HEK293 (cell line): ENCODE results near the gene RBPJ.

Source experiments
- KLF9 ChIP-seq: fragments of 450-650 bp; formaldehyde crosslinking; IDR thresholded peaks from 2 replicates; pipeline ENCODE4 v1.5.1; 2016; ENCODE audit warnings: missing biosample characterization, missing genetic modification characterization, low read depth
- ZBTB1 ChIP-seq: fragments of 450-650 bp; formaldehyde crosslinking; IDR thresholded peaks from 2 replicates; pipeline ENCODE4 v1.5.1; 2016; ENCODE audit warnings: missing biosample characterization, missing genetic modification characterization
- ZEB2 ChIP-seq: fragments of 450-650 bp; formaldehyde crosslinking; IDR thresholded peaks from 2 replicates; pipeline ENCODE4 v1.5.1; 2016; ENCODE audit warnings: missing biosample characterization, missing genetic modification characterization
- ZFP41 ChIP-seq: fragments of 450-650 bp; formaldehyde crosslinking; IDR thresholded peaks from 2 replicates; pipeline ENCODE4 v1.5.1; 2016; ENCODE audit warnings: missing biosample characterization, missing genetic modification characterization, borderline replicate concordance
- ZNF544 ChIP-seq: fragments of 450-650 bp; formaldehyde crosslinking; IDR thresholded peaks from 2 replicates; pipeline ENCODE4 v1.5.0; 2017; ENCODE audit warnings: missing biosample characterization, missing genetic modification characterization
- ZNF76 ChIP-seq: fragments of 450-650 bp; formaldehyde crosslinking; IDR thresholded peaks from 2 replicates; pipeline ENCODE4; 2016; ENCODE audit warnings: low read depth, missing biosample characterization, missing genetic modification characterization, borderline replicate concordance
- ZNF776 ChIP-seq: fragments of 450-650 bp; formaldehyde crosslinking; IDR thresholded peaks from 2 replicates; pipeline ENCODE4 v1.5.0; 2017; ENCODE audit warnings: missing biosample characterization, missing genetic modification characterization, borderline replicate concordance
- TF ChIP-seq, protein P1 (sequence below): fragments of 450-650 bp; formaldehyde crosslinking; IDR thresholded peaks from 2 replicates; pipeline ENCODE4 v1.5.1; 2016; ENCODE audit warnings: missing biosample characterization, missing genetic modification characterization
- TF ChIP-seq, protein P2 (sequence below): fragments of 450-650 bp; formaldehyde crosslinking; IDR thresholded peaks from 2 replicates; pipeline ENCODE4 v1.5.1; 2016; ENCODE audit warnings: missing biosample characterization, missing genetic modification characterization
- TF ChIP-seq, protein P3 (sequence below): fragments of 450-650 bp; formaldehyde crosslinking; IDR thresholded peaks from 2 replicates; pipeline ENCODE4 v1.5.1; 2016; ENCODE audit warnings: missing biosample characterization, missing genetic modification characterization
- TF ChIP-seq, protein P4 (sequence below): IDR thresholded peaks from 2 replicates; pipeline ENCODE4 v1.6.1; 2011; ENCODE audit warnings: mild to moderate bottlenecking, low read depth, low read length, borderline replicate concordance

DNA sequence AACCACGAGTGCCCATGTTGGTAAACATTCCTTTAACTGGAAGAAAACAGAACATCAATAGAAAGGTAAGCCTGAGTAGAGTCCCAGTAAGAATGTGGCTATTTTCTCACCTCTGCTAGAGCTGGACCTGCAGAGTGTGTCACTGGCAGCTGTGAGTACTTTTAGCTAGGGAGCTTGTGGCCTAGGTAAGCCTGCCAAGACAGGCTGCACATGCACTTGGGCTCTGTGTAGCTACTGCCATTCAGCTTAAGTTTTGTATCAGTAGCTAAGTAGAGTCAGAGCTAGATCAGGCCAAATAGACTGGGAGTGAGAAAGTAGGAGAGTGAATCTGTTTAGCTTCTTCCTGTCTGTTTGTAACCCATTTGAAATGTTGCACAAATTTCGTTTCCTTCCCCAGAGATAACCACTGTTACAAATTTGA, 35.3 kb downstream of the RBPJ start:
- TF ChIP-seq, protein P1, sequence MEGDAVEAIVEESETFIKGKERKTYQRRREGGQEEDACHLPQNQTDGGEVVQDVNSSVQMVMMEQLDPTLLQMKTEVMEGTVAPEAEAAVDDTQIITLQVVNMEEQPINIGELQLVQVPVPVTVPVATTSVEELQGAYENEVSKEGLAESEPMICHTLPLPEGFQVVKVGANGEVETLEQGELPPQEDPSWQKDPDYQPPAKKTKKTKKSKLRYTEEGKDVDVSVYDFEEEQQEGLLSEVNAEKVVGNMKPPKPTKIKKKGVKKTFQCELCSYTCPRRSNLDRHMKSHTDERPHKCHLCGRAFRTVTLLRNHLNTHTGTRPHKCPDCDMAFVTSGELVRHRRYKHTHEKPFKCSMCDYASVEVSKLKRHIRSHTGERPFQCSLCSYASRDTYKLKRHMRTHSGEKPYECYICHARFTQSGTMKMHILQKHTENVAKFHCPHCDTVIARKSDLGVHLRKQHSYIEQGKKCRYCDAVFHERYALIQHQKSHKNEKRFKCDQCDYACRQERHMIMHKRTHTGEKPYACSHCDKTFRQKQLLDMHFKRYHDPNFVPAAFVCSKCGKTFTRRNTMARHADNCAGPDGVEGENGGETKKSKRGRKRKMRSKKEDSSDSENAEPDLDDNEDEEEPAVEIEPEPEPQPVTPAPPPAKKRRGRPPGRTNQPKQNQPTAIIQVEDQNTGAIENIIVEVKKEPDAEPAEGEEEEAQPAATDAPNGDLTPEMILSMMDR (tag by site-specific recombination): no peak
- TF ChIP-seq ZFP41 (tag by site-specific recombination) (no peak), ZEB2 (no peak), KLF9 (tag by site-specific recombination) (no peak), ZNF544 (tag by site-specific recombination) (no peak), ZNF76 (tag by site-specific recombination) (no peak), ZBTB1 (no peak), ZNF776 (tag by site-specific recombination) (no peak)
- TF ChIP-seq, protein P2, sequence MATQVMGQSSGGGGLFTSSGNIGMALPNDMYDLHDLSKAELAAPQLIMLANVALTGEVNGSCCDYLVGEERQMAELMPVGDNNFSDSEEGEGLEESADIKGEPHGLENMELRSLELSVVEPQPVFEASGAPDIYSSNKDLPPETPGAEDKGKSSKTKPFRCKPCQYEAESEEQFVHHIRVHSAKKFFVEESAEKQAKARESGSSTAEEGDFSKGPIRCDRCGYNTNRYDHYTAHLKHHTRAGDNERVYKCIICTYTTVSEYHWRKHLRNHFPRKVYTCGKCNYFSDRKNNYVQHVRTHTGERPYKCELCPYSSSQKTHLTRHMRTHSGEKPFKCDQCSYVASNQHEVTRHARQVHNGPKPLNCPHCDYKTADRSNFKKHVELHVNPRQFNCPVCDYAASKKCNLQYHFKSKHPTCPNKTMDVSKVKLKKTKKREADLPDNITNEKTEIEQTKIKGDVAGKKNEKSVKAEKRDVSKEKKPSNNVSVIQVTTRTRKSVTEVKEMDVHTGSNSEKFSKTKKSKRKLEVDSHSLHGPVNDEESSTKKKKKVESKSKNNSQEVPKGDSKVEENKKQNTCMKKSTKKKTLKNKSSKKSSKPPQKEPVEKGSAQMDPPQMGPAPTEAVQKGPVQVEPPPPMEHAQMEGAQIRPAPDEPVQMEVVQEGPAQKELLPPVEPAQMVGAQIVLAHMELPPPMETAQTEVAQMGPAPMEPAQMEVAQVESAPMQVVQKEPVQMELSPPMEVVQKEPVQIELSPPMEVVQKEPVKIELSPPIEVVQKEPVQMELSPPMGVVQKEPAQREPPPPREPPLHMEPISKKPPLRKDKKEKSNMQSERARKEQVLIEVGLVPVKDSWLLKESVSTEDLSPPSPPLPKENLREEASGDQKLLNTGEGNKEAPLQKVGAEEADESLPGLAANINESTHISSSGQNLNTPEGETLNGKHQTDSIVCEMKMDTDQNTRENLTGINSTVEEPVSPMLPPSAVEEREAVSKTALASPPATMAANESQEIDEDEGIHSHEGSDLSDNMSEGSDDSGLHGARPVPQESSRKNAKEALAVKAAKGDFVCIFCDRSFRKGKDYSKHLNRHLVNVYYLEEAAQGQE (tag by site-specific recombination): no peak
- TF ChIP-seq, protein P3, sequence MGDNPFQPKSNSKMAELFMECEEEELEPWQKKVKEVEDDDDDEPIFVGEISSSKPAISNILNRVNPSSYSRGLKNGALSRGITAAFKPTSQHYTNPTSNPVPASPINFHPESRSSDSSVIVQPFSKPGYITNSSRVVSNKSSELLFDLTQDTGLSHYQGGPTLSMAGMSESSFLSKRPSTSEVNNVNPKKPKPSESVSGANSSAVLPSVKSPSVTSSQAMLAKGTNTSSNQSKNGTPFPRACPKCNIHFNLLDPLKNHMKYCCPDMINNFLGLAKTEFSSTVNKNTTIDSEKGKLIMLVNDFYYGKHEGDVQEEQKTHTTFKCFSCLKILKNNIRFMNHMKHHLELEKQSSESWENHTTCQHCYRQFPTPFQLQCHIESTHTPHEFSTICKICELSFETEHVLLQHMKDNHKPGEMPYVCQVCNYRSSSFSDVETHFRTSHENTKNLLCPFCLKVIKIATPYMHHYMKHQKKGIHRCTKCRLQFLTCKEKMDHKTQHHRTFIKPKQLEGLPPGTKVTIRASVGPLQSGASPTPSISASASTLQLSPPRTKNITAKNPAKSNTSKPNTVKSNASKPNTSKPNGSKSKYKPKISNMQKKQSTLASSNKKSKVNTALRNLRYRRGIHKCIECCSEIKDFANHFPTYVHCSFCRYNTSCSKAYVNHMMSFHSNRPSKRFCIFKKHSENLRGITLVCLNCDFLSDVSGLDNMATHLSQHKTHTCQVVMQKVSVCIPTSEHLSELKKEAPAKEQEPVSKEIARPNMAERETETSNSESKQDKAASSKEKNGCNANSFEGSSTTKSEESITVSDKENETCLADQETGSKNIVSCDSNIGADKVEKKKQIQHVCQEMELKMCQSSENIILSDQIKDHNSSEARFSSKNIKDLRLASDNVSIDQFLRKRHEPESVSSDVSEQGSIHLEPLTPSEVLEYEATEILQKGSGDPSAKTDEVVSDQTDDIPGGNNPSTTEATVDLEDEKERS (tag by site-specific recombination): no peak
- TF ChIP-seq, protein P4, sequence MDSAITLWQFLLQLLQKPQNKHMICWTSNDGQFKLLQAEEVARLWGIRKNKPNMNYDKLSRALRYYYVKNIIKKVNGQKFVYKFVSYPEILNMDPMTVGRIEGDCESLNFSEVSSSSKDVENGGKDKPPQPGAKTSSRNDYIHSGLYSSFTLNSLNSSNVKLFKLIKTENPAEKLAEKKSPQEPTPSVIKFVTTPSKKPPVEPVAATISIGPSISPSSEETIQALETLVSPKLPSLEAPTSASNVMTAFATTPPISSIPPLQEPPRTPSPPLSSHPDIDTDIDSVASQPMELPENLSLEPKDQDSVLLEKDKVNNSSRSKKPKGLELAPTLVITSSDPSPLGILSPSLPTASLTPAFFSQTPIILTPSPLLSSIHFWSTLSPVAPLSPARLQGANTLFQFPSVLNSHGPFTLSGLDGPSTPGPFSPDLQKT: no peak
